Ovary (tissue), 9 donors: ENCODE data around the gene RFX5. TPM values are rescaled to one million over a fixed set of nuclear protein-coding genes. Genes with fewer than 3 reads are reported as not detected.
A peak's percentile ranks its signal among the peaks of the same experiment; 100 is the strongest.

ENCODE experiments used
- DNase-seq, 5 donors: peaks; one replicate each; pipeline ENCODE4 v3.0.0-alpha.2; 2019 to 2020
- H3K27ac ChIP-seq, 2 donors: fragments of 200-600 bp; one replicate each; pipeline versions ENCODE4 v1.5.1 to v1.8.0; 2019 to 2022
- H3K27me3 ChIP-seq: fragments of 200-600 bp; one replicate; pipeline ENCODE4 v1.8.0; 2022
- H3K36me3 ChIP-seq: fragments of 200-600 bp; sonication (generic); one replicate; pipeline ENCODE4 v1.5.1; 2019
- H3K4me1 ChIP-seq: one replicate; pipeline ENCODE4 v1.8.1; 2013; ENCODE audit warnings: mild to moderate bottlenecking, moderate library complexity; ENCODE audit not compliant: insufficient read depth
- H3K4me3 ChIP-seq: fragments of 200-600 bp; sonication (generic); one replicate; pipeline ENCODE4 v1.5.1; 2017
- H3K9me3 ChIP-seq, 2 donors: fragments of 200-600 bp in 1 of 2; sonication (generic) in 1 of 2; one replicate each; pipeline versions ENCODE4 v1.5.1 to v1.8.1; 2013 to 2019; ENCODE audit warnings: mild to moderate bottlenecking in 1 of 2, moderate library complexity in 1 of 2
- CTCF ChIP-seq, 3 donors: fragments of 450-650 bp in 2 of 3; fragments of 200-600 bp in 1 of 3; IDR thresholded peaks; one replicate each; pipeline versions ENCODE4 v1.5.1 to v1.8.0; 2016 to 2022; ENCODE audit warnings: antibody characterized with exemption in 3 of 3, mild to moderate bottlenecking in 1 of 3
- EP300 ChIP-seq: sonication (generic); formaldehyde crosslinking; IDR thresholded peaks from one replicate; pipeline ENCODE4 v1.6.1; 2017; ENCODE audit warnings: antibody characterized with exemption
- POLR2A ChIP-seq: fragments of 450-650 bp; IDR thresholded peaks from one replicate; pipeline ENCODE4 v1.6.1; 2017; ENCODE audit warnings: antibody characterized with exemption, mild to moderate bottlenecking, moderate library complexity
- WGBS, 3 donors: extraction: QIAGEN DNeasy Blood & Tissue Kit in 1 of 3; methylation state at CpG; one replicate each; pipeline versions ENCODE4 v1.1.5 to v1.1.7; 2013 to 2017; 5-methylcytosine and 5-hydroxymethylcytosine counted together
- intact Hi-C, 4 donors: fragments of 100-400 bp; cut with DNase I; formaldehyde crosslinking; loops; one replicate each; pipeline versions ENCODE4 v1.11.0 to v1.15.1; 2022 to 2023
- polyA plus RNA-seq, 2 donors: library from polyadenylated mRNA; stranded (reverse); fragments of 200-250 nt in 1 of 2; fragments of 350-450 nt in 1 of 2; fragmentation: Illumina TruSeq in 1 of 2; extraction: RNeasy Lipid Tissue Mini Kit (QIAGEN cat#74804) in 1 of 2; gene quantifications; one replicate each; pipeline ENCODE4 v1.2.3, GENCODE V29; 2013 to 2014
- total RNA-seq, 7 donors: library from RNA; depleted of rRNA in 2 of 7; stranded (reverse); fragments of >200 nt in 2 of 7; fragmentation: NEBNext Ultra II Directional in 3 of 7; extraction: Animal tissue kit (Norgen Biotek cat#: 25700) in 3 of 7; gene quantifications; one replicate each; pipeline versions ENCODE4 v1.1.0 to v1.2.4, GENCODE V29; 2016 to 2023
- donor health status: DM: no; HTN: no; CAD: no; lungs with moderate emphysema.
- donor health status: DM: no; HTN: no; CAD: no.
- donor health status: Bipolar disorder and iron deficiency.
- donor health status: DM: yes; HTN: yes; CAD: no.
- donor health status: DM: no; HTN: no; CAD: no.
- donor health status: DM: yes; HTN: yes; CAD: no.

RFX5 gene
- total and polyA plus RNA-seq, 9 donors: 11.8 to 38.7 (median 22.6) TPM

GRCh38 chr1:151386002-151386401 lies 39.0 kb upstream of the RFX5 start:
- Histone ChIP-seq H3K27me3 (no peaks in the 10 kb centered on the region), H3K4me1 (no peaks in the 10 kb centered on the region), H3K9me3 (no peaks in the 10 kb centered on the region), H3K27ac (no peak overlapping the region), H3K36me3 (no peaks in the 10 kb centered on the region), H3K4me3 (no peak overlapping the region)
- DNase-seq: no peak
- 85 to 91% (median 87%) methylated on average over 2 of the region's 2 CpGs for WGBS, 3 donors
- intact Hi-C loops: no loop called here
- TF ChIP-seq EP300 (no peak), POLR2A (no peak), CTCF (IDR thresholded peaks at IDR 0.05) (no peak)

- Histone ChIP-seq H3K27me3 (no peaks in the 10 kb centered on the region), H3K27ac (no peak overlapping the region), H3K36me3 (no peaks in the 10 kb centered on the region), H3K4me1 (no peaks in the 10 kb centered on the region), H3K4me3 (no peak overlapping the region), H3K9me3 (no peaks in the 10 kb centered on the region)
- intact Hi-C loops: no loop called here
- 66 to 78% (median 77%) methylated on average over 3 of the region's 3 CpGs for WGBS, 3 donors
- no peak for DNase-seq
- TF ChIP-seq POLR2A: no peak
- no peak for TF ChIP-seq CTCF (IDR thresholded peaks at IDR 0.05)
- TF ChIP-seq EP300: no peak
These were observed 37.5 kb upstream of the RFX5 start for GRCh38 chr1:151384584-151384983.

GRCh38 chr1:151377150-151377884 lies 30.3 kb upstream of the RFX5 start:
- Histone ChIP-seq H3K27me3 (no peaks in the 10 kb centered on the region), H3K27ac (no peak overlapping the region), H3K36me3 (no peaks in the 10 kb centered on the region), H3K4me1 (peaks cover 4% of the 10 kb centered on the region), H3K4me3 (no peak overlapping the region), H3K9me3 (no peaks in the 10 kb centered on the region)
- TF ChIP-seq EP300 (no peak), CTCF (IDR thresholded peaks at IDR 0.05) (no peak), POLR2A (no peak)
- intact Hi-C loops: no loop called here
- no peak for DNase-seq
- 70 to 77% (median 73%) methylated on average over 3 of the region's 3 CpGs for WGBS, 3 donors

GRCh38 chr1:151373196-151373595 lies 26.1 kb upstream of the RFX5 start:
- H3K9me3 ChIP-seq: no peaks in the 10 kb centered on the region
- intact Hi-C loops: no loop called here
- 91 to 94% (median 93%) methylated on average over 14 of the region's 14 CpGs for WGBS, 3 donors
- H3K36me3 ChIP-seq: no peaks in the 10 kb centered on the region
- no peak overlapping the region for H3K4me3 ChIP-seq
- H3K27me3 ChIP-seq: no peaks in the 10 kb centered on the region
- peak in 1 of 5 donors; percentile 20 for DNase-seq
- no peak for TF ChIP-seq EP300
- no peak for TF ChIP-seq POLR2A
- no peak for TF ChIP-seq CTCF (IDR thresholded peaks at IDR 0.05)
- H3K27ac ChIP-seq: no peak overlapping the region
- peaks cover 32% of the 10 kb centered on the region for H3K4me1 ChIP-seq
